ENCODE measurements around the gene KLHL10. TPM values are rescaled to one million over a fixed set of nuclear protein-coding genes. Genes with fewer than 3 reads are reported as not detected.

Gene KLHL10
- total RNA-seq, 2 donors from 2014 or later: not detected

- Histone ChIP-seq H3K9me3 (no peaks in the 10 kb centered on the region), H3K4me3 (no peak overlapping the region), H3K4me1 (peaks cover 18% of the 10 kb centered on the region), H3K27me3 (no peaks in the 10 kb centered on the region), H3K9ac (ENCODE audit: low read depth in 2 of 2, low read length in 2 of 2) (no peak overlapping the region), H3K27ac (no peak overlapping the region), H3K36me3 (no peaks in the 10 kb centered on the region)
- intact Hi-C loops (cut with DNase I): no loop called here
- DNase-seq: no peak
- TF ChIP-seq CTCF (IDR thresholded peaks at IDR 0.05): no peak
Observed at GRCh38 chr17:41796121-41796895, 41.3 kb upstream of the KLHL10 start.

- Histone ChIP-seq H3K9me3 (no peaks in the 10 kb centered on the region), H3K27me3 (no peaks in the 10 kb centered on the region), H3K4me1 (peaks cover 13% of the 10 kb centered on the region), H3K27ac (no peak overlapping the region), H3K4me3 (no peak overlapping the region), H3K9ac (ENCODE audit: low read depth in 2 of 2, low read length in 2 of 2) (no peak overlapping the region), H3K36me3 (no peaks in the 10 kb centered on the region)
- no peak for TF ChIP-seq CTCF (IDR thresholded peaks at IDR 0.05)
- intact Hi-C loops (cut with DNase I): no loop called here
- DNase-seq: no peak
Observed at GRCh38 chr17:41797377-41797776, 40.2 kb upstream of the KLHL10 start.

- Histone ChIP-seq H3K4me3 (no peak overlapping the region), H3K9ac (ENCODE audit: low read depth in 2 of 2, low read length in 2 of 2) (no peak overlapping the region), H3K27ac (no peak overlapping the region), H3K9me3 (no peaks in the 10 kb centered on the region), H3K4me1 (peaks cover 4% of the 10 kb centered on the region), H3K36me3 (no peaks in the 10 kb centered on the region), H3K27me3 (no peaks in the 10 kb centered on the region)
- DNase-seq: no peak
- TF ChIP-seq CTCF (IDR thresholded peaks at IDR 0.05): no peak
- intact Hi-C loops (cut with DNase I): no loop called here
Observed at GRCh38 chr17:41799366-41799765, 38.3 kb upstream of the KLHL10 start.

- no peak overlapping the region for H3K4me3 ChIP-seq
- no peak for TF ChIP-seq CTCF (IDR thresholded peaks at IDR 0.05)
- no peaks in the 10 kb centered on the region for H3K9me3 ChIP-seq
- peak overlapping the region; percentile 63 for H3K27ac ChIP-seq
- H3K27me3 ChIP-seq: no peaks in the 10 kb centered on the region
- no peaks in the 10 kb centered on the region for H3K36me3 ChIP-seq
- peak; percentile 92 for DNase-seq
- intact Hi-C loops (cut with DNase I): loop anchor here (2.0 kb wide), 1 partner anchor 64 kb away; no protein-coding TSS in a partner anchor
- peak overlapping the region; percentile 0 to 41 for H3K9ac ChIP-seq (ENCODE audit: low read depth in 2 of 2, low read length in 2 of 2)
- peaks cover 4% of the 10 kb centered on the region for H3K4me1 ChIP-seq
Observed at GRCh38 chr17:41800601-41801373, 36.8 kb upstream of the KLHL10 start.

GRCh38 chr17:41801374-41802271, 36.0 kb upstream of the KLHL10 start:
- peak overlapping the region; percentile 63 for H3K27ac ChIP-seq
- no peaks in the 10 kb centered on the region for H3K9me3 ChIP-seq
- H3K36me3 ChIP-seq: no peaks in the 10 kb centered on the region
- DNase-seq: peak; percentile 90
- intact Hi-C loops (cut with DNase I): loop anchor here (2.0 kb wide), 1 partner anchor 65 kb away; no protein-coding TSS in a partner anchor
- H3K27me3 ChIP-seq: no peaks in the 10 kb centered on the region
- H3K4me3 ChIP-seq: no peak overlapping the region
- peak overlapping the region; percentile 0 to 41 for H3K9ac ChIP-seq (ENCODE audit: low read depth in 2 of 2, low read length in 2 of 2)
- H3K4me1 ChIP-seq: peaks cover 4% of the 10 kb centered on the region
- TF ChIP-seq CTCF (IDR thresholded peaks at IDR 0.05): peak; percentile 96
